Gastrocnemius medialis (tissue), 4 donors: ENCODE measurements around the gene RSF1.

Experiments
- POLR2A ChIP-seq, 2 donors: fragments of 450-650 bp; IDR thresholded peaks; one replicate each; pipeline ENCODE4 v1.6.1; 2017; ENCODE audit warnings: antibody characterized with exemption in 2 of 2, mild to moderate bottlenecking in 2 of 2, moderate library complexity in 2 of 2
- TF ChIP-seq, protein P1 (sequence below), 5 experiments: fragments of 450-650 bp in 3 of 5; fragments of 200-600 bp in 2 of 5; sonication (generic) in 2 of 5; IDR thresholded peaks in 4 of 5; conservative IDR thresholded peaks in 1 of 5; 1 replicate in 4 of 5; 2 replicates in 1 of 5; pipeline ENCODE4 v1.5.1; 2016 to 2019; ENCODE audit warnings: antibody characterized with exemption in 5 of 5, mild to moderate bottlenecking in 3 of 5, moderate library complexity in 3 of 5

DNA sequence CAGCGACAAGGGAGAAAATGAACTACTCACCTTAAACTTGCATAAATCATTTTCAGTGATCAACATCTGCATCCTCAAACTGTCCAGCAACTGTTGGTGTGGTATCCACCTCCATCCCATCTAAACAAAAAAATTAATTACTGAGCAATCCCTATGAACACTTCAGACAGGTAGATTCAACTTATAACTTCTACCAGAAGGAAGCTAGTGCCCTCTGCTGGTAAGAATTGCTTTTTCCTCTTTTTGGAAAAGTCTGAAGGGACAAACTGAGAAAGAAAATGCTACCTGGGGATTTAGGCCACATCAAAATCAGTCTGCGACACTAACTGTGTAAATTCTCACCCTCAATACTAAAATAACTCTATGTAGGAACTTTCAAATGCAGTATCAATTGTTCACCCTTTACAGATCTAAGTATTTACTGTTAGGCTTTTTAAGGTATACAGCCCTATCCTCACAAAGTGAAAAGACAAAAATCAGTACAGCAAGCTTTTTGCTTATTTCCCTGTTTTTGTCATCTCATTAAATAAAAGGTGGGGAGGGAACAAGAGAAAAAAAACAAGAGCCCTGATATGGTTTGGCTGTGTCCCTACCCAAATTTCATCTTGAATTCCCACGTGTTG, 200.8 kb downstream of the RSF1 start:
- TF ChIP-seq, protein P1, sequence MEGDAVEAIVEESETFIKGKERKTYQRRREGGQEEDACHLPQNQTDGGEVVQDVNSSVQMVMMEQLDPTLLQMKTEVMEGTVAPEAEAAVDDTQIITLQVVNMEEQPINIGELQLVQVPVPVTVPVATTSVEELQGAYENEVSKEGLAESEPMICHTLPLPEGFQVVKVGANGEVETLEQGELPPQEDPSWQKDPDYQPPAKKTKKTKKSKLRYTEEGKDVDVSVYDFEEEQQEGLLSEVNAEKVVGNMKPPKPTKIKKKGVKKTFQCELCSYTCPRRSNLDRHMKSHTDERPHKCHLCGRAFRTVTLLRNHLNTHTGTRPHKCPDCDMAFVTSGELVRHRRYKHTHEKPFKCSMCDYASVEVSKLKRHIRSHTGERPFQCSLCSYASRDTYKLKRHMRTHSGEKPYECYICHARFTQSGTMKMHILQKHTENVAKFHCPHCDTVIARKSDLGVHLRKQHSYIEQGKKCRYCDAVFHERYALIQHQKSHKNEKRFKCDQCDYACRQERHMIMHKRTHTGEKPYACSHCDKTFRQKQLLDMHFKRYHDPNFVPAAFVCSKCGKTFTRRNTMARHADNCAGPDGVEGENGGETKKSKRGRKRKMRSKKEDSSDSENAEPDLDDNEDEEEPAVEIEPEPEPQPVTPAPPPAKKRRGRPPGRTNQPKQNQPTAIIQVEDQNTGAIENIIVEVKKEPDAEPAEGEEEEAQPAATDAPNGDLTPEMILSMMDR (IDR thresholded peaks at IDR 0.05 in 4 of 5, conservative IDR thresholded peaks at IDR 0.05 in 1 of 5) = peak in 4 of 5 experiments; percentile 24 to 66 (median 49)
- no peak for TF ChIP-seq POLR2A (IDR thresholded peaks at IDR 0.05)
